ENCODE data around the gene ARPC2.

The ARPC2 gene

GRCh38 chr2:218224186-218224585 is 7.2 kb downstream of the ARPC2 start:
- no peak overlapping the region for H3K4me3 ChIP-seq (ENCODE audit: low read depth, low read length)
- TF ChIP-seq, protein P1, sequence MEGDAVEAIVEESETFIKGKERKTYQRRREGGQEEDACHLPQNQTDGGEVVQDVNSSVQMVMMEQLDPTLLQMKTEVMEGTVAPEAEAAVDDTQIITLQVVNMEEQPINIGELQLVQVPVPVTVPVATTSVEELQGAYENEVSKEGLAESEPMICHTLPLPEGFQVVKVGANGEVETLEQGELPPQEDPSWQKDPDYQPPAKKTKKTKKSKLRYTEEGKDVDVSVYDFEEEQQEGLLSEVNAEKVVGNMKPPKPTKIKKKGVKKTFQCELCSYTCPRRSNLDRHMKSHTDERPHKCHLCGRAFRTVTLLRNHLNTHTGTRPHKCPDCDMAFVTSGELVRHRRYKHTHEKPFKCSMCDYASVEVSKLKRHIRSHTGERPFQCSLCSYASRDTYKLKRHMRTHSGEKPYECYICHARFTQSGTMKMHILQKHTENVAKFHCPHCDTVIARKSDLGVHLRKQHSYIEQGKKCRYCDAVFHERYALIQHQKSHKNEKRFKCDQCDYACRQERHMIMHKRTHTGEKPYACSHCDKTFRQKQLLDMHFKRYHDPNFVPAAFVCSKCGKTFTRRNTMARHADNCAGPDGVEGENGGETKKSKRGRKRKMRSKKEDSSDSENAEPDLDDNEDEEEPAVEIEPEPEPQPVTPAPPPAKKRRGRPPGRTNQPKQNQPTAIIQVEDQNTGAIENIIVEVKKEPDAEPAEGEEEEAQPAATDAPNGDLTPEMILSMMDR (IDR thresholded peaks at IDR 0.05; ENCODE audit: insufficient read depth, low read depth, low read length, missing control alignments): no peak
- no peak for DNase-seq (ENCODE audit: low read depth)

DNA sequence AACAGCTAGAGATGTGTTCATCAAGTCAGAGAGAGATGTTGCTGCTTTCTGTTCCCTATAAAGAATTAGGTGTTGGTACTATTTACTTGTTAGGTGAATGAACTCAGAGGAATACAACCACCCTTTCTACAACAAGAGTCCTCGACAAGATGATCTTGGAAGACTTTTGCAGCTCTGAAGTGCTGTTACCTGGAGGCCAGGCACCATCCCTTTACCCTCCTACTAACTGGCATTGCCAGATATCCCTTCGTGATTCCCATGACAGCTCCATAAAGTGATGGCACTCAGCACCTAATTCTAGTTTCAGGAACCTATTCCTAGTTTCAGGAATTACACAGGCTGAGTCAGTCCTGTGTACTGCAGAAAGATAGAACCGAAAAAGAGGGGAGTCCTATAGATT is 9.9 kb downstream of the ARPC2 start:
- DNase-seq (ENCODE audit: low read depth): no peak
- H3K4me3 ChIP-seq (ENCODE audit: low read depth, low read length): no peak overlapping the region
- TF ChIP-seq, protein P1 (IDR thresholded peaks at IDR 0.05; ENCODE audit: insufficient read depth, low read depth, low read length, missing control alignments): no peak

DNA sequence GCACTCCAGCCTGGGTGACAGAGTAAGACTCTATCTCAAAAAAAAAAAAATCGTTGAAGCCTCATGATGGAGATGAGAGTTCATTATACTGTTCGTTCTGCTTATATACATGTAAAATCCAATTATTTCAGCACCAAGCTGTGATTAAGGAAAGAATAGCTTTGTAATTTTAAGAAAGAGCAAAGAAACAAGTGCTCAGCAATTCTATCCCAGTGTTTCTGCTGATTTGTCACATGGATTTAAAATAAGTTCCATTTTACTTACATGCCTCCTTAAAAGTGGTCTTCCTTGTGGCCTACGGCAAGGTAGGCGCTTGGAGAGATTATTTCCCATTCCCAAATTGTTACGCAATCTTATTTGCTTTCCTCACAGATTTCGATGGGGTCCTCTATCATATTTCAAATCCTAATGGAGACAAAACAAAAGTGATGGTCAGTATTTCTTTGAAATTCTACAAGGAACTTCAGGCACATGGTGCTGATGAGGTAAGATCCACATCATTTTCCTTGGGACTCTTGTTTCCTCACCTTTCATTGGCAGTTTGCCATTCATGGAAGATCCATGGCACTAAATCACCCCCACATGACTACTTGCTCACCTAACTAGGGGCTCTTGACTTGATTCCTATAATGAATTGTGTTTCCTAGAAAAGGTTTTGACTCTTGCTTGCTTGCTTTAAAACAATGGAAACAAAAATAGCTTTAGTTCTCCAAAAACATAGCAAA is 11.5 kb downstream of the ARPC2 start:
- TF ChIP-seq, protein P1 (IDR thresholded peaks at IDR 0.05; ENCODE audit: insufficient read depth, low read depth, low read length, missing control alignments): no peak
- no peak for DNase-seq (ENCODE audit: low read depth)
- H3K4me3 ChIP-seq (ENCODE audit: low read depth, low read length): peak overlapping the region; percentile 20; the same call in 1 of the 2 replicates

- TF ChIP-seq, protein P1 (IDR thresholded peaks at IDR 0.05; ENCODE audit: insufficient read depth, low read depth, low read length, missing control alignments): no peak
- peak; percentile 88 for DNase-seq (ENCODE audit: low read depth)
- peak overlapping the region; percentile 20; the same call in 1 of the 2 replicates for H3K4me3 ChIP-seq (ENCODE audit: low read depth, low read length)
Observed at GRCh38 chr2:218229239-218229638, 12.2 kb downstream of the ARPC2 start.

GRCh38 chr2:218229851-218230250 is 12.9 kb downstream of the ARPC2 start:
- H3K4me3 ChIP-seq (ENCODE audit: low read depth, low read length): peak overlapping the region; percentile 19; the same call in 1 of the 2 replicates
- TF ChIP-seq, protein P1 (IDR thresholded peaks at IDR 0.05; ENCODE audit: insufficient read depth, low read depth, low read length, missing control alignments): no peak
- DNase-seq (ENCODE audit: low read depth): peak; percentile 38

GRCh38 chr2:218230882-218231281 is 13.9 kb downstream of the ARPC2 start:
- TF ChIP-seq, protein P1 (IDR thresholded peaks at IDR 0.05; ENCODE audit: insufficient read depth, low read depth, low read length, missing control alignments): peak; percentile 15
- DNase-seq (ENCODE audit: low read depth): peak; percentile 56
- H3K4me3 ChIP-seq (ENCODE audit: low read depth, low read length): no peak overlapping the region

- TF ChIP-seq, protein P1 (IDR thresholded peaks at IDR 0.05; ENCODE audit: insufficient read depth, low read depth, low read length, missing control alignments): no peak
- DNase-seq (ENCODE audit: low read depth): no peak
- no peak overlapping the region for H3K4me3 ChIP-seq (ENCODE audit: low read depth, low read length)
Observed at GRCh38 chr2:218233543-218233942, 16.6 kb downstream of the ARPC2 start.
